HFF-Myc (cell line): ENCODE measurements around the gene GFOD1.
A peak's percentile ranks its signal among the peaks of the same experiment; 100 is the strongest.
"Not testable (repeated sequence)": the region's sequence is repeated elsewhere in the genome, so short reads cannot be mapped to it uniquely, and the experiment has no call there.

Source experiments
- DNase-seq: peaks from one replicate; pipeline ENCODE4 v3.0.0-alpha.2; 2011; ENCODE audit warnings: low read depth; ENCODE audit errors: extremely low read depth
- H3K4me3 ChIP-seq: replicated peaks from 2 replicates; pipeline ENCODE4 v1.5.1; 2011; ENCODE audit warnings: low read depth, mild to moderate bottlenecking, control low read depth, low read length
- CTCF ChIP-seq: IDR thresholded peaks from 2 replicates; pipeline ENCODE4 v1.5.1; 2012; ENCODE audit warnings: mild to moderate bottlenecking, low read depth, low read length, control low read depth; ENCODE audit errors: missing control alignments

The GFOD1 gene

GRCh38 chr6:13511913-13512717 is 24.7 kb upstream of the GFOD1 start:
- no peak overlapping the region for H3K4me3 ChIP-seq
- no peak for TF ChIP-seq CTCF
- DNase-seq = no peak

GRCh38 chr6:13511141-13511571 is 23.8 kb upstream of the GFOD1 start:
- not testable (repeated sequence) for H3K4me3 ChIP-seq, DNase-seq

GRCh38 chr6:13510433-13510832 is 23.0 kb upstream of the GFOD1 start:
- not testable (repeated sequence) for H3K4me3 ChIP-seq, DNase-seq

- H3K4me3 ChIP-seq = no peak overlapping the region
- peak; percentile 77 for DNase-seq
Observed at GRCh38 chr6:13508711-13509705, 21.6 kb upstream of the GFOD1 start.

DNA sequence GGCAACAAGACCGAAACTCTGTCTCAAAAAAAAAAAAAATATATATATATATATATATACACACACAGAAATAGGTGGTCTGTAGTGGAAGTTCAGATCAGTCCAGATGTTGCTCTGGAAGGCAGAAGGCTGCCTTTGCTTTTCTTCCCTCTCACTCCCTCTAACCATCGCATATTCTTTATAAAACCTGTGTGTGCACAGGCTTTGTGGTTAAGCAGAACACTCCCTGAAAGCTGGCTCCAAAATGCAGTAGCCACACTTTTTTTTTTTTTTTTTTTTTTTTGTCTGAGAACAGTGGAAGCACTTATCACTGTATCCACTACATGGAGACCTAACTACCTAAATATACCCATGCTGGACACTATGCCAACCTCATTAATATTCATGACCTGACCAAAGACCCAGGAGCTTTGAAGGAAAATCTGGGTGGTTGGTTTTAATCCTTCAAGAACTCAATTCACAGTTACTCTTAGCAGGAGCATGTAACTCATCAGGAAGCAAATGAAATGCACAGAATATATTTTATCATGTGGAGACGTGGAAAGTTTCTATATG is 20.0 kb upstream of the GFOD1 start:
- no peak for DNase-seq
- H3K4me3 ChIP-seq = no peak overlapping the region

More at GRCh38 chr6:13508711-13509705, 21.6 kb upstream of the GFOD1 start:
- no peak for TF ChIP-seq CTCF

DNA sequence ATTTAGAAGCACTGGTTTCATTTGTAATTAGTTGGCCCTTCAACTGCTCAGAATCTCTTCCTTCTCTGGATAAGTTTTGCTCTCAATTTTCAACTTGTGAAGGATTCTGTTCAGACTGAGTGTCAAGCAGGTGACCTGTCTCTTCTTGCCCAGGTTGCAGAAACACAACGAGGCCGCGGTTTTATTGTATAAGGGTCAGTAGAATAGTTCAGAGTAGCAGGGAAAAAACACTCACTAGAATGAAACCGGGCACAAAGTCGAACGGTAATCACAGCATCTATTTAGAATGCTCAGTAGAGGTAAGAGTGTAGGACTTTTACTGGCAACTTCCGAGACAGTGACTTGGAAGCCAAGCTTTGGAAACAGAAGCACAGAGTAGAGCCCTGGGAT is 17.9 kb upstream of the GFOD1 start:
- no peak overlapping the region for H3K4me3 ChIP-seq
- no peak for DNase-seq
- no peak for TF ChIP-seq CTCF

More for the DNA sequence above, 20.0 kb upstream of the GFOD1 start:
- TF ChIP-seq CTCF = no peak

- no peak overlapping the region for H3K4me3 ChIP-seq
- TF ChIP-seq CTCF = no peak
- DNase-seq = no peak
Observed at GRCh38 chr6:13504611-13505344, 17.4 kb upstream of the GFOD1 start.
